Measurements from ENCODE around the gene ODAD2. TPM values are rescaled to one million over a fixed set of nuclear protein-coding genes. Genes with fewer than 3 reads are reported as not detected.

Gene ODAD2
- total RNA-seq, 1 experiment from 2014 or later: 20.4 TPM

DNA sequence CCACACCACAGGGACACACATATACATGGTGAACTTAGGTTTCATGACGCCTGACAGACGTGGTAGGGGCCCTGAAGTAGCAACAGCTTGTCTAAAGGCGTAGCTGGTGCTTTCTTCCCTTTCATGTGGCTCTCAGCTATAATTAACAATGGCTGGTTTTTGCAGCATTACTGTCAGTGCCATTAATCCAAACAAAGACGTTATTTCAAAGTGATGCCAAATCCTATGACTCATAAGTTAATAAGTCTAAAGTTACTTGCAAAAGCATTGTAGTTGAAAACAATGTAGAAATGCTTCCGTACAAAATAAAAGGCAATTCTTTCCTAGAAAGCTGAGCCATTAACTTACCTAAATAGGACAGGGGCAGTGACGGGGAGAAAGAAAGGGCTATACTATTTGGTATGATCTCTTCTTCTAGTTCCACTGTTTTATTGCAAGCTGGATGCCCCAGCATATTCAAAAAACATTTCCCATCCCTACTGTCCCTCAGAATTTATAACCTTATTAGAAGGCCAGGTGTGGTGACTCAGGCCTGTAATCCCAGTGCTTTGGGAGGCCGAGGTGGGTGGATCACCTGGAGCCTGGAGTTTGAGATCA lies 105.4 kb downstream of the ODAD2 start (continued):
- TF ChIP-seq, protein P1, sequence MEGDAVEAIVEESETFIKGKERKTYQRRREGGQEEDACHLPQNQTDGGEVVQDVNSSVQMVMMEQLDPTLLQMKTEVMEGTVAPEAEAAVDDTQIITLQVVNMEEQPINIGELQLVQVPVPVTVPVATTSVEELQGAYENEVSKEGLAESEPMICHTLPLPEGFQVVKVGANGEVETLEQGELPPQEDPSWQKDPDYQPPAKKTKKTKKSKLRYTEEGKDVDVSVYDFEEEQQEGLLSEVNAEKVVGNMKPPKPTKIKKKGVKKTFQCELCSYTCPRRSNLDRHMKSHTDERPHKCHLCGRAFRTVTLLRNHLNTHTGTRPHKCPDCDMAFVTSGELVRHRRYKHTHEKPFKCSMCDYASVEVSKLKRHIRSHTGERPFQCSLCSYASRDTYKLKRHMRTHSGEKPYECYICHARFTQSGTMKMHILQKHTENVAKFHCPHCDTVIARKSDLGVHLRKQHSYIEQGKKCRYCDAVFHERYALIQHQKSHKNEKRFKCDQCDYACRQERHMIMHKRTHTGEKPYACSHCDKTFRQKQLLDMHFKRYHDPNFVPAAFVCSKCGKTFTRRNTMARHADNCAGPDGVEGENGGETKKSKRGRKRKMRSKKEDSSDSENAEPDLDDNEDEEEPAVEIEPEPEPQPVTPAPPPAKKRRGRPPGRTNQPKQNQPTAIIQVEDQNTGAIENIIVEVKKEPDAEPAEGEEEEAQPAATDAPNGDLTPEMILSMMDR (IDR thresholded peaks at IDR 0.05 in 2 of 3, conservative IDR thresholded peaks at IDR 0.05 in 1 of 3; ENCODE audit: borderline replicate concordance in 1 of 3, insufficient read depth in 1 of 3, low read depth in 2 of 3, low read length in 2 of 3): no peak
- TF ChIP-seq YY1 (IDR thresholded peaks at IDR 0.05; ENCODE audit: extremely low read depth, insufficient replicate concordance, low read depth, low read length): no peak

DNA sequence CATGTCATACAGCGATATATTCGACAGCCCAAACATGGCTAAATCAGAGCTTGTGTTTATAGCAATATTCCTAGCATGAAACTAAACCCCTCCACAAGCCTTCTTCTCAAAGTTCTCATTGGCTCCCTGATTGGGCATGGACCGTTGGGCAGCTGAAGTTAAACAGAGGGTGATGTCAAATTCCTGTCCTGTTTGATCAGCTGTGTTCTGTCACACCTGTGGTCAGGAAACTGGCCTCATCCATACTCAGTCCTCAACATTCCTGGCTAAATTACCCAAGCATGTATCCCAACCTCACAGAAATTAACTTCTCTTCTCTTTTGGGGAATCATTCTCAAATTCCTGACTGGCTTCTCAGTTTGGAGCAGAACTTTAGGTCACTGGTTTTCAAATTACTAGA lies 107.9 kb downstream of the ODAD2 start:
- no peaks in the 10 kb centered on the region for H3K9me2 ChIP-seq (ENCODE audit: insufficient read depth)
- no peak overlapping the region for H3K27ac ChIP-seq (ENCODE audit: low read depth, low read length)
- ChIA-PET CTCF (no interaction called here), POLR2A (no interaction called here), RAD21 (ENCODE audit: low non-redundant PET in 1 of 2, low total read pairs in 2 of 2, uncharacterized antibody in 2 of 2, unreplicated experiment in 2 of 2) (no interaction called here)
- H3K4me1 ChIP-seq (ENCODE audit: control insufficient read depth in 1 of 2, insufficient read depth in 2 of 2, low read length in 2 of 2): peaks cover 30 to 40% of the 10 kb centered on the region in 2 experiments
- no peak overlapping the region for H2AFZ ChIP-seq (ENCODE audit: low read depth, low read length, poor library complexity, severe bottlenecking)
- H3K9me3 ChIP-seq (ENCODE audit: control insufficient read depth in 1 of 2, insufficient read depth in 1 of 2, low read depth in 1 of 2, low read length in 2 of 2): no peaks in the 10 kb centered on the region
- no TSS peak for BruUV-seq (replicated peaks)
- H3K9ac ChIP-seq (ENCODE audit: low read length): no peak overlapping the region
- no peaks in the 10 kb centered on the region for H4K20me1 ChIP-seq (ENCODE audit: insufficient read depth)
- H3K4me3 ChIP-seq (replicated peaks in 1 of 2; ENCODE audit: low read depth in 1 of 2, low read length in 2 of 2): no peak overlapping the region
- no peak overlapping the region for H3K4me2 ChIP-seq (ENCODE audit: low read length)
- DNase-seq (ENCODE audit: low read depth, low spot score) (no peak), ATAC-seq (no peak)
- no peak for TF ChIP-seq JUND (IDR thresholded peaks at IDR 0.05)
- TF ChIP-seq, protein P2, sequence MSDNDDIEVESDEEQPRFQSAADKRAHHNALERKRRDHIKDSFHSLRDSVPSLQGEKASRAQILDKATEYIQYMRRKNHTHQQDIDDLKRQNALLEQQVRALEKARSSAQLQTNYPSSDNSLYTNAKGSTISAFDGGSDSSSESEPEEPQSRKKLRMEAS (IDR thresholded peaks at IDR 0.05): no peak
- no peak for TF ChIP-seq EZH2 (IDR thresholded peaks at IDR 0.05)
- TF ChIP-seq SP1 (IDR thresholded peaks at IDR 0.05; ENCODE audit: low read depth): no peak
- TF ChIP-seq, protein P1 (IDR thresholded peaks at IDR 0.05 in 2 of 3, conservative IDR thresholded peaks at IDR 0.05 in 1 of 3; ENCODE audit: borderline replicate concordance in 1 of 3, insufficient read depth in 1 of 3, low read depth in 2 of 3, low read length in 2 of 3): no peak
- no peak for TF ChIP-seq SIN3A (IDR thresholded peaks at IDR 0.05; ENCODE audit: low read depth)
- TF ChIP-seq, protein P3, sequence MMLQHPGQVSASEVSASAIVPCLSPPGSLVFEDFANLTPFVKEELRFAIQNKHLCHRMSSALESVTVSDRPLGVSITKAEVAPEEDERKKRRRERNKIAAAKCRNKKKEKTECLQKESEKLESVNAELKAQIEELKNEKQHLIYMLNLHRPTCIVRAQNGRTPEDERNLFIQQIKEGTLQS (IDR thresholded peaks at IDR 0.05): no peak
- TF ChIP-seq, protein P4, sequence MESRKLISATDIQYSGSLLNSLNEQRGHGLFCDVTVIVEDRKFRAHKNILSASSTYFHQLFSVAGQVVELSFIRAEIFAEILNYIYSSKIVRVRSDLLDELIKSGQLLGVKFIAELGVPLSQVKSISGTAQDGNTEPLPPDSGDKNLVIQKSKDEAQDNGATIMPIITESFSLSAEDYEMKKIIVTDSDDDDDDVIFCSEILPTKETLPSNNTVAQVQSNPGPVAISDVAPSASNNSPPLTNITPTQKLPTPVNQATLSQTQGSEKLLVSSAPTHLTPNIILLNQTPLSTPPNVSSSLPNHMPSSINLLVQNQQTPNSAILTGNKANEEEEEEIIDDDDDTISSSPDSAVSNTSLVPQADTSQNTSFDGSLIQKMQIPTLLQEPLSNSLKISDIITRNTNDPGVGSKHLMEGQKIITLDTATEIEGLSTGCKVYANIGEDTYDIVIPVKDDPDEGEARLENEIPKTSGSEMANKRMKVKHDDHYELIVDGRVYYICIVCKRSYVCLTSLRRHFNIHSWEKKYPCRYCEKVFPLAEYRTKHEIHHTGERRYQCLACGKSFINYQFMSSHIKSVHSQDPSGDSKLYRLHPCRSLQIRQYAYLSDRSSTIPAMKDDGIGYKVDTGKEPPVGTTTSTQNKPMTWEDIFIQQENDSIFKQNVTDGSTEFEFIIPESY (IDR thresholded peaks at IDR 0.05; ENCODE audit: extremely low read depth, insufficient replicate concordance, low read length): no peak
- TF ChIP-seq SRF (IDR thresholded peaks at IDR 0.05; ENCODE audit: low read depth): no peak
- TF ChIP-seq CEBPB (IDR thresholded peaks at IDR 0.05; ENCODE audit: low read depth): no peak
- no peak for TF ChIP-seq POLR2AphosphoS5 (IDR thresholded peaks at IDR 0.05; ENCODE audit: low read depth, low read length)
- no peak for TF ChIP-seq YY1 (IDR thresholded peaks at IDR 0.05; ENCODE audit: extremely low read depth, insufficient replicate concordance, low read depth, low read length)
- TF ChIP-seq EGR1 (IDR thresholded peaks at IDR 0.05; ENCODE audit: low read depth): no peak
- H3K36me3 ChIP-seq (ENCODE audit: control insufficient read depth in 1 of 2, insufficient read depth in 2 of 2, low read length in 2 of 2): no peaks in the 10 kb centered on the region
- H3K79me2 ChIP-seq (ENCODE audit: insufficient read depth, low read length): no peaks in the 10 kb centered on the region
- H3K27me3 ChIP-seq (ENCODE audit: insufficient read depth, low read length): no peaks in the 10 kb centered on the region
- intact Hi-C loops (cut with micrococcal nuclease): loop anchor here (10.0 kb wide), 1 partner anchor 284 kb away; no protein-coding TSS in a partner anchor

Data from HCT116 (cell line).